Measurements from ENCODE around the gene PPP3CA.

The PPP3CA gene

DNA sequence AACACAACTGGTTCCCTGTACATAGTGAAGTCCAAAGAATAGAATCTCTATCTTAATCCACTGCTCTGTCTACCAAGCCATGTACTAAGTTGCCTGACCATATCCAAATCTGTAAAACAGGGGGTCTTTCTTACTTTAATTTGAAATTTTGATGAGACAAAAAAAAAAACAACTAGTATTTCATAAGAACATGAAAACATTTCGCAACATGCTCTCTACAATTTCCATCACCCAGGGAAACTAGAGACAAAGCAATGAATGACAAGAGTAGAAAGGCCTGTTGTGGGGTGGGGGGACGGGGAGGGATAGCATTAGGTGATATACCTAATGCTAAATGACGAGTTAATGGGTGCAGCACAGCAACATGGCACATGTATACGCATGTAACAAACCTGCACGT, 279.9 kb downstream of the PPP3CA start:
- no peak for DNase-seq (ENCODE audit: low read depth in 1 of 2, low spot score in 1 of 2)
- TF ChIP-seq JUND (IDR thresholded peaks at IDR 0.05; ENCODE audit: low read depth) = no peak
- in situ Hi-C loops (cut with HindIII; ENCODE audit: low pct_unique_long_range_greater_than_20kb, low sequenced_read_pairs) = no loop called here

GRCh38 chr4:101066626-101067170, 280.6 kb downstream of the PPP3CA start:
- in situ Hi-C loops (cut with HindIII; ENCODE audit: low pct_unique_long_range_greater_than_20kb, low sequenced_read_pairs) = no loop called here
- no peak for TF ChIP-seq JUND (IDR thresholded peaks at IDR 0.05; ENCODE audit: low read depth)

DNA sequence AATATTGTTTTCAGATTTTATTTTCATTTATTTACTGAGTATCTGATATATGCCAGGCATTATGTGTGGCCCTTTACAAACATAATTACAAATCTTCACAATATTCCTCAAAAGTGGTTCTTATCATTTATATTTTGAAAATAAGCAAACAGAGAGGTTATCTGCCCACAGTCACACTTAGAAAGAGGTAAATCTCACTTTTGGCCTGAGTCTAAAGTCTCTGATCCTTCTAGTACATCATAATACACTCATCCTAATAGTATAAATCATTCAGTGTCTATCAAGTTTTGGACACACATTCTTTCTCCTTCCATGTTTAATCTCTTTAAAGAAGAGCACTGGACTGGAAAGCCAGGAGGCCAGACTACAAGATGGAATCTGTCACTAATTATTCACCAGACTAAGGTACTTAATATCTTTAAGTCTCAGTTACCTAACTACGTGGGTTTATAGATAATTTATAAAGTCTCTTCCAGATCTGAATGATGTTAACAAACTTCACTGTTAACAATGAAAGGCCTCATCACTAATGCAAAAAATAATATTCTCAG, 281.3 kb downstream of the PPP3CA start:
- no peak for TF ChIP-seq JUND (IDR thresholded peaks at IDR 0.05; ENCODE audit: low read depth)
- in situ Hi-C loops (cut with HindIII; ENCODE audit: low pct_unique_long_range_greater_than_20kb, low sequenced_read_pairs) = no loop called here
- DNase-seq (ENCODE audit: low read depth in 1 of 2, low spot score in 1 of 2) = no peak

More at GRCh38 chr4:101066626-101067170, 280.6 kb downstream of the PPP3CA start:
- DNase-seq (ENCODE audit: low read depth in 1 of 2, low spot score in 1 of 2) = no peak

DNA sequence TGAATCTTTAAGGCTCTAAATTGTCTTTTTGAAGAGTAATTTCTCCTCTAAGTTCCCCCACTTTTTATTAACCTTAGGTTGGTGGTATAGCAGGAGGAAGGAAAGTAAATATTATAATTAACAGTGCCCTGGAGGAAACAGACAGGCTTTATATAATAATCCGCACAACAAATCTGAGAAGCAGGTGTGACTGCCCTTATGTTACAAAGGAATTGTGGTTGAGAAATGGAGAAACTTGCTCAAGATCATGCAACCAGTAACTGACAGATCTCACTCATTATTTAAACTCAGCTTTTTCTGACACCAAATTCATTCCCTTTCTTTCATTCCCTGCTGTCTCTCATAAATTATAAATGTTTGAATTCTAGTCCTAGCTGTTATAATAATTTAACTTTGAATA, 282.0 kb downstream of the PPP3CA start:
- TF ChIP-seq JUND (IDR thresholded peaks at IDR 0.05; ENCODE audit: low read depth) = no peak
- no peak for DNase-seq (ENCODE audit: low read depth in 1 of 2, low spot score in 1 of 2)
- in situ Hi-C loops (cut with HindIII; ENCODE audit: low pct_unique_long_range_greater_than_20kb, low sequenced_read_pairs) = no loop called here

- DNase-seq (ENCODE audit: low read depth in 1 of 2, low spot score in 1 of 2) = no peak
- in situ Hi-C loops (cut with HindIII; ENCODE audit: low pct_unique_long_range_greater_than_20kb, low sequenced_read_pairs) = no loop called here
- TF ChIP-seq JUND (IDR thresholded peaks at IDR 0.05; ENCODE audit: low read depth) = no peak
Measured at GRCh38 chr4:101064541-101065180, 282.7 kb downstream of the PPP3CA start.

DNA sequence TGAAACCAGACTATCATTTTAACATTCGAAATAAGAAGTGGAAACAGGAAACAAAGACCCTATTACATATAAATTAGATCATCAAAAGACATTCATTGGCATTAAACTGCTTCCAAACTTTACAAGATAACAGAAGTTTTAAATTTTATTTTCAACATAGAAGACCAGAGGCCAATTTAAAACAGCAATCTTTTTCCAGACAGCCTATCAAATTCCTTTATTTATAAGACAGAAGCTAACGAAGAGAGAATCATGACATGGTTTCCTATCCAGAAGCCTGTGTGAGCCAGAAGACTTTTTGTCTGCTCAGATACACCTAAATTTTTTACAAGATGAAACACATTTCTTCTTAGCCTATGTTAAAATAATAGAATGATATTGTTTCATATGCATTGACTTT, 291.9 kb downstream of the PPP3CA start:
- no peak for DNase-seq (ENCODE audit: low read depth in 1 of 2, low spot score in 1 of 2)
- no peak for TF ChIP-seq JUND (IDR thresholded peaks at IDR 0.05; ENCODE audit: low read depth)
- in situ Hi-C loops (cut with HindIII; ENCODE audit: low pct_unique_long_range_greater_than_20kb, low sequenced_read_pairs) = no loop called here

DNA sequence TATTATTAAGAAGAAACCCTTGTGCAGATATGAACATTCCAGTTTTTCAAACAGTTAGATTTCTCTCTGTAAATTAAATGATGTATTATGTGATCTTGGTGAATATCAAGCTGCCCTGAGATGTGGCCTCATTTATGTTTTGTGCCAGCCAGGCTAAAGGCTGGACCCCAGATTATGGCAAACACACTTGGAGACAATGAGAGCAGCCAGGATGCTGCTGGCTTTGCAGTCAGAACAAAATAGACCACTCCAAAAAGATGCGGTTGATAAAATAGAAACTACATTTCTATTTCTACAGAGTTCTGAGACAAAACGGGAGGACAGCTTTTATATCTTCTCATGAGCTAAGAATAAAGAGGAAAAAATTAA, 296.5 kb downstream of the PPP3CA start:
- no peak for DNase-seq (ENCODE audit: low read depth in 1 of 2, low spot score in 1 of 2)
- no peak for TF ChIP-seq JUND (IDR thresholded peaks at IDR 0.05; ENCODE audit: low read depth)
- in situ Hi-C loops (cut with HindIII; ENCODE audit: low pct_unique_long_range_greater_than_20kb, low sequenced_read_pairs) = no loop called here

- DNase-seq (ENCODE audit: low read depth in 1 of 2, low spot score in 1 of 2) = no peak
- no peak for TF ChIP-seq JUND (IDR thresholded peaks at IDR 0.05; ENCODE audit: low read depth)
- in situ Hi-C loops (cut with HindIII; ENCODE audit: low pct_unique_long_range_greater_than_20kb, low sequenced_read_pairs) = no loop called here
Measured at GRCh38 chr4:101050088-101050836, 297.1 kb downstream of the PPP3CA start.

DNA sequence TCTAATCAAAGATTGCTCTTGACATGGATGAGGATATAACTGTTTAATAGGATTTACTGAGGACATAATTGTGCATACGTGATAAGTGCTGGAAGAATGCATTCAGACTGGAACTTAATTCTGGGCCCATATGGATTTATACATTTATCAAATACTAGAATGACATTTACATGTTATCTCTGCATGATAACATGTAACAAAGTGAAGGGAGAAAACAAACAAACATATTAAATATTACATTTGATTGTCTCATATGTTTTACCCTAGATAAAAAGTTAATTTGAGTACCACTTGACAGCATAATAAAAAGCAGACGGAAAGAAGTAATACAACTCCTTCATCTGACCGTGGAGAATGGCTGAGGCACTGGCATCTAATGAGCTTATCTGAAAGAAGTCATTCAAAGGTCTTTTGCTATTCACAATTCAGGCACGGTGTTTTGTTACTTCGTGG, 297.8 kb downstream of the PPP3CA start:
- no peak for TF ChIP-seq JUND (IDR thresholded peaks at IDR 0.05; ENCODE audit: low read depth)
- no peak for DNase-seq (ENCODE audit: low read depth in 1 of 2, low spot score in 1 of 2)
- in situ Hi-C loops (cut with HindIII; ENCODE audit: low pct_unique_long_range_greater_than_20kb, low sequenced_read_pairs) = no loop called here

GRCh38 chr4:101044766-101045165, 302.6 kb downstream of the PPP3CA start:
- DNase-seq (ENCODE audit: low read depth in 1 of 2, low spot score in 1 of 2) = no peak
- no peak for TF ChIP-seq JUND (IDR thresholded peaks at IDR 0.05; ENCODE audit: low read depth)
- in situ Hi-C loops (cut with HindIII; ENCODE audit: low pct_unique_long_range_greater_than_20kb, low sequenced_read_pairs) = no loop called here

- in situ Hi-C loops (cut with HindIII; ENCODE audit: low pct_unique_long_range_greater_than_20kb, low sequenced_read_pairs) = no loop called here
- no peak for TF ChIP-seq JUND (IDR thresholded peaks at IDR 0.05; ENCODE audit: low read depth)
- DNase-seq (ENCODE audit: low read depth in 1 of 2, low spot score in 1 of 2) = no peak
Measured at GRCh38 chr4:101042847-101043246, 304.5 kb downstream of the PPP3CA start.

- in situ Hi-C loops (cut with HindIII; ENCODE audit: low pct_unique_long_range_greater_than_20kb, low sequenced_read_pairs) = no loop called here
- no peak for TF ChIP-seq JUND (IDR thresholded peaks at IDR 0.05; ENCODE audit: low read depth)
- no peak for DNase-seq (ENCODE audit: low read depth in 1 of 2, low spot score in 1 of 2)
Measured at GRCh38 chr4:101040776-101041175, 306.6 kb downstream of the PPP3CA start.

DNA sequence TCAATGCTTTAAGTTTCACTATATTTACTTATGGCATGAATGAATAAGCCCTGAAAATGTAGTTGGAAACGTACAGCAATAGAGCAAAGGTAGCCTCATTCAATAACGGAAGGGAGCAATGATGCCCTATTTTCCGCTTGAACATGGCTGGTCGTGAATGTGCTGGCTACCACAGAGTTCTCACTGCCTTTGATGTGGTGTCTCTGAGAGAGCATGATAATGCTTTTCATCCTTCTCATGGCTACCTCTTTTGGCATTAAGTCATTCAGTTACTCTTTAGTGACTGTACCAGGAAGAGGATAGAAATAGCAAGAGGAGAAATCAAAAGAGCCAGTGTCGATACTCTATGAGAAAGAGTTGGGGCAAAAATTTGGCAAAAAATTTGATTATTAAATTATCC, 308.0 kb downstream of the PPP3CA start:
- DNase-seq (ENCODE audit: low read depth in 1 of 2, low spot score in 1 of 2) = no peak
- no peak for TF ChIP-seq JUND (IDR thresholded peaks at IDR 0.05; ENCODE audit: low read depth)
- in situ Hi-C loops (cut with HindIII; ENCODE audit: low pct_unique_long_range_greater_than_20kb, low sequenced_read_pairs) = no loop called here

All from T47D (cell line).